ENCODE measurements around the gene HK1. TPM values are rescaled to one million over a fixed set of nuclear protein-coding genes. Genes with fewer than 3 reads are reported as not detected.

The HK1 gene
- total RNA-seq, 2 donors from 2014 or later: 38.0 to 78.8 TPM

DNA sequence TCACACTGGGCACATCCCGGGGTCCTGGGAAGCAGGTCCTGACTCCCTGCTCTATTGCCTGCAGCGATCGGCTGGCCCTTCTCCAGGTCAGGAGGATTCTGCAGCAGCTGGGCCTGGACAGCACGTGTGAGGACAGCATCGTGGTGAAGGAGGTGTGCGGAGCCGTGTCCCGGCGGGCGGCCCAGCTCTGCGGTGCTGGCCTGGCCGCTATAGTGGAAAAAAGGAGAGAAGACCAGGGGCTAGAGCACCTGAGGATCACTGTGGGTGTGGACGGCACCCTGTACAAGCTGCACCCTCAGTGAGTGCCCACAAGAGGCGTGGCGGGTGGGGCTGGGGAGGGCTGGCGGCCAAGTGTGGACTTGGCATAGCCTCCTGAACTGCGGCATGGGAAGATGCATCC lies 12.8 kb upstream of the HK1 start:
- Mint-ChIP-seq H3K4me3 (no peak overlapping the region), H3K27me3 (ENCODE audit: insufficient read depth) (no peaks in the 10 kb centered on the region), H3K9me3 (no peaks in the 10 kb centered on the region), H3K4me1 (no peaks in the 10 kb centered on the region), H3K36me3 (ENCODE audit: low read depth) (no peaks in the 10 kb centered on the region), H3K27ac (no peak overlapping the region)
- no peak overlapping the region for H3K9ac ChIP-seq (ENCODE audit: extremely low read depth, low read length, poor library complexity, severe bottlenecking)
- H3K36me3 ChIP-seq (ENCODE audit: control insufficient read depth, insufficient read depth, low read length): no peaks in the 10 kb centered on the region
- DNase-seq: no peak
- H3K9me3 ChIP-seq (ENCODE audit: control insufficient read depth, low read length): no peaks in the 10 kb centered on the region
- no peaks in the 10 kb centered on the region for H3K4me1 ChIP-seq (ENCODE audit: control insufficient read depth, insufficient read depth, low read length)
- TF ChIP-seq CTCF (conservative IDR thresholded peaks at IDR 0.05): no peak
- no peaks in the 10 kb centered on the region for H3K27me3 ChIP-seq (ENCODE audit: control insufficient read depth, insufficient read depth, low read length, poor library complexity, severe bottlenecking)
- no peak overlapping the region for H3K4me3 ChIP-seq (ENCODE audit: low read length)
- H3K27ac ChIP-seq (ENCODE audit: low read depth, low read length): no peak overlapping the region
- 94 to 96% methylated on average over 9 to 17 of the region's 17 CpGs for WGBS, 2 experiments (ENCODE audit: insufficient coverage in 1 of 2, insufficient read length in 1 of 2)

- no peak for DNase-seq
- H3K27ac ChIP-seq (ENCODE audit: low read depth, low read length): no peak overlapping the region
- no peaks in the 10 kb centered on the region for H3K36me3 ChIP-seq (ENCODE audit: control insufficient read depth, insufficient read depth, low read length)
- no peak overlapping the region for H3K9ac ChIP-seq (ENCODE audit: extremely low read depth, low read length, poor library complexity, severe bottlenecking)
- H3K4me1 ChIP-seq (ENCODE audit: control insufficient read depth, insufficient read depth, low read length): no peaks in the 10 kb centered on the region
- no peak overlapping the region for H3K27ac Mint-ChIP-seq
- no peaks in the 10 kb centered on the region for H3K4me1 Mint-ChIP-seq
- H3K4me3 ChIP-seq (ENCODE audit: low read length): no peak overlapping the region
- no peaks in the 10 kb centered on the region for H3K9me3 Mint-ChIP-seq
- H3K4me3 Mint-ChIP-seq: no peak overlapping the region
- no peaks in the 10 kb centered on the region for H3K36me3 Mint-ChIP-seq (ENCODE audit: low read depth)
- H3K27me3 Mint-ChIP-seq (ENCODE audit: insufficient read depth): no peaks in the 10 kb centered on the region
- H3K9me3 ChIP-seq (ENCODE audit: control insufficient read depth, low read length): no peaks in the 10 kb centered on the region
- H3K27me3 ChIP-seq (ENCODE audit: control insufficient read depth, insufficient read depth, low read length, poor library complexity, severe bottlenecking): no peaks in the 10 kb centered on the region
- 94% methylated on average over 10 to 13 of the region's 14 CpGs for WGBS, 2 experiments (ENCODE audit: insufficient coverage in 1 of 2, insufficient read length in 1 of 2)
- TF ChIP-seq CTCF (conservative IDR thresholded peaks at IDR 0.05): no peak
These were observed 9.4 kb upstream of the HK1 start for GRCh38 chr10:69268761-69269416.

- no peak overlapping the region for H3K27ac ChIP-seq (ENCODE audit: low read depth, low read length)
- H3K36me3 Mint-ChIP-seq (ENCODE audit: low read depth): no peaks in the 10 kb centered on the region
- no peak for TF ChIP-seq CTCF (conservative IDR thresholded peaks at IDR 0.05)
- no peak for DNase-seq
- H3K4me1 ChIP-seq (ENCODE audit: control insufficient read depth, insufficient read depth, low read length): no peaks in the 10 kb centered on the region
- H3K9me3 Mint-ChIP-seq: no peaks in the 10 kb centered on the region
- no peaks in the 10 kb centered on the region for H3K36me3 ChIP-seq (ENCODE audit: control insufficient read depth, insufficient read depth, low read length)
- no peak overlapping the region for H3K4me3 Mint-ChIP-seq
- H3K27ac Mint-ChIP-seq: no peak overlapping the region
- no peaks in the 10 kb centered on the region for H3K9me3 ChIP-seq (ENCODE audit: control insufficient read depth, low read length)
- H3K4me1 Mint-ChIP-seq: no peaks in the 10 kb centered on the region
- no peak overlapping the region for H3K9ac ChIP-seq (ENCODE audit: extremely low read depth, low read length, poor library complexity, severe bottlenecking)
- 88 to 90% methylated on average over 2 of the region's 2 CpGs for WGBS, 2 experiments (ENCODE audit: insufficient coverage in 1 of 2, insufficient read length in 1 of 2)
- no peaks in the 10 kb centered on the region for H3K27me3 ChIP-seq (ENCODE audit: control insufficient read depth, insufficient read depth, low read length, poor library complexity, severe bottlenecking)
- no peaks in the 10 kb centered on the region for H3K27me3 Mint-ChIP-seq (ENCODE audit: insufficient read depth)
- H3K4me3 ChIP-seq (ENCODE audit: low read length): no peak overlapping the region
These were observed 8.5 kb upstream of the HK1 start for GRCh38 chr10:69269761-69270160.
